ENCODE results near the gene SIM2.

DNA sequence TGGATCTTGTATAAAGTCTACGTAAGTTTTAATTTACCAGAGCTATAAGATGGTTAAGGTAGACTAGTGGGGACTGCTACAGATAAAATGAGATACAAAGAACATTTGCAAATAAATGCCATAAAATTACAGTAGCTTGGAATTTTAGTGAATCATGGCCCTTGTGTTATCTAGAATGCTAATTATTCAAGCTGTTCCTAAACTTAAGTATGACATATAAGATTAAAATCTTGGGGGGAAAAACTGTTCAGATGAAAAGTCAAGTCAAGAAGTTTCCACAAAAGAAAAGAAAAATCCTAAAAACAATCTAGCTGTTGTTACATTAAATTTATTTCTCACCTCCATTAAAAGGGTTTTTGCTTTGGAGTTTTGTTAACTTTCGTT lies 51.7 kb downstream of the SIM2 start:
- no peak for TF ChIP-seq CTCF (IDR thresholded peaks at IDR 0.05 in 4 of 5, conservative IDR thresholded peaks at IDR 0.05 in 1 of 5)
- no peak for TF ChIP-seq POLR2A (IDR thresholded peaks at IDR 0.05)
